H9 (cell line): ENCODE data around the gene TOM1L2. TPM values are rescaled to one million over a fixed set of nuclear protein-coding genes. Genes with fewer than 3 reads are reported as not detected.
A peak's percentile ranks its signal among the peaks of the same experiment; 100 is the strongest.

ENCODE experiments used
- DNase-seq: peaks from one replicate; pipeline ENCODE4 v3.0.0-alpha.2; 2017
- H2AFZ ChIP-seq: one replicate; pipeline ENCODE4 v1.6.1; 2013; ENCODE audit warnings: mild to moderate bottlenecking, low read length, control low read depth, moderate library complexity
- H2AK5ac ChIP-seq: 2 replicates; pipeline ENCODE4 v1.6.1; 2013; ENCODE audit warnings: low read length, control low read depth, mixed read lengths; ENCODE audit not compliant: insufficient read length
- H2BK120ac ChIP-seq: one replicate; pipeline ENCODE4 v1.6.1; 2013; ENCODE audit warnings: low read depth, mild to moderate bottlenecking, low read length, control low read depth, inconsistent platforms; ENCODE audit not compliant: poor library complexity, severe bottlenecking
- H2BK12ac ChIP-seq: 2 replicates; pipeline ENCODE4 v1.6.1; 2013; ENCODE audit warnings: low read length, control low read depth, mixed read lengths, low read depth; ENCODE audit not compliant: insufficient read length
- H2BK15ac ChIP-seq: 2 replicates; pipeline ENCODE4 v1.6.1; 2013; ENCODE audit warnings: low read depth, low read length, control low read depth
- H2BK20ac ChIP-seq: one replicate; pipeline ENCODE4 v1.6.1; 2013; ENCODE audit warnings: low read depth, mild to moderate bottlenecking, low read length, control low read depth, inconsistent platforms; ENCODE audit not compliant: poor library complexity, severe bottlenecking
- H2BK5ac ChIP-seq: 2 replicates; pipeline ENCODE4 v1.6.1; 2013; ENCODE audit warnings: low read length, control low read depth, mixed read lengths; ENCODE audit not compliant: insufficient read length
- H3K14ac ChIP-seq: 2 replicates; pipeline ENCODE4 v1.6.1; 2013; ENCODE audit warnings: low read length, control low read depth; ENCODE audit not compliant: insufficient read depth
- H3K18ac ChIP-seq: 2 replicates; pipeline ENCODE4 v1.6.1; 2013; ENCODE audit warnings: low read depth, mild to moderate bottlenecking, mixed read lengths, low read length, control low read depth; ENCODE audit not compliant: insufficient read length
- H3K23ac ChIP-seq: 2 replicates; pipeline ENCODE4 v1.6.1; 2013; ENCODE audit warnings: low read length, control low read depth, mixed read lengths, low read depth; ENCODE audit not compliant: insufficient read length
- H3K23me2 ChIP-seq: 2 replicates; pipeline ENCODE4 v1.6.1; 2013; ENCODE audit warnings: low read depth, mild to moderate bottlenecking, mixed read lengths, low read length, control low read depth; ENCODE audit not compliant: insufficient read length, poor library complexity, severe bottlenecking
- H3K27ac ChIP-seq: 2 replicates; pipeline ENCODE4 v1.5.1; 2013; ENCODE audit warnings: low read length, control low read depth, mixed read lengths, low read depth; ENCODE audit not compliant: insufficient read length
- H3K27me3 ChIP-seq: 2 replicates; pipeline ENCODE4 v1.6.1; 2013; ENCODE audit warnings: low read length, control low read depth, inconsistent platforms; ENCODE audit not compliant: insufficient read depth
- H3K4ac ChIP-seq: 2 replicates; pipeline ENCODE4 v1.6.1; 2013; ENCODE audit warnings: low read depth, mild to moderate bottlenecking, control low read depth, inconsistent platforms, low read length, moderate library complexity
- H3K4me1 ChIP-seq: 2 replicates; pipeline ENCODE4 v1.6.1; 2013; ENCODE audit warnings: low read length, control low read depth, inconsistent platforms; ENCODE audit not compliant: insufficient read depth
- H3K4me2 ChIP-seq: 2 replicates; pipeline ENCODE4 v1.6.1; 2013; ENCODE audit warnings: low read length, control low read depth, mixed read lengths; ENCODE audit not compliant: insufficient read length, insufficient read depth
- H3K56ac ChIP-seq: 2 replicates; pipeline ENCODE4 v1.6.1; 2013; ENCODE audit warnings: low read depth, mild to moderate bottlenecking, mixed read lengths, low read length, control low read depth; ENCODE audit not compliant: insufficient read length
- H3K79me1 ChIP-seq: 2 replicates; pipeline ENCODE4 v1.6.1; 2013; ENCODE audit warnings: low read depth, mild to moderate bottlenecking, moderate library complexity, low read length, control low read depth, inconsistent platforms; ENCODE audit not compliant: insufficient read depth, poor library complexity, severe bottlenecking
- H3K79me2 ChIP-seq: 2 replicates; pipeline ENCODE4 v1.6.1; 2013; ENCODE audit warnings: low read length, control low read depth, inconsistent platforms; ENCODE audit not compliant: insufficient read depth
- H3K9ac ChIP-seq: 2 replicates; pipeline ENCODE4 v1.6.1; 2013; ENCODE audit warnings: low read length, control low read depth, mixed read lengths; ENCODE audit not compliant: insufficient read length; ENCODE audit errors: extremely low read depth
- H3K9me3 ChIP-seq: one replicate; pipeline ENCODE4 v1.6.1; 2013; ENCODE audit warnings: low read depth, low read length, inconsistent platforms; ENCODE audit not compliant: control insufficient read depth
- H3T11ph ChIP-seq: one replicate; pipeline ENCODE4 v1.6.1; 2013; ENCODE audit warnings: mild to moderate bottlenecking, low read length, control low read depth, inconsistent platforms
- H4K20me1 ChIP-seq: one replicate; pipeline ENCODE4 v1.6.1; 2013; ENCODE audit not compliant: control insufficient read depth, insufficient read length, insufficient read depth
- H4K5ac ChIP-seq: 2 replicates; pipeline ENCODE4 v1.6.1; 2013; ENCODE audit warnings: low read depth, mild to moderate bottlenecking, mixed read lengths, low read length, control low read depth; ENCODE audit not compliant: insufficient read length
- H4K8ac ChIP-seq: replicated peaks from 2 replicates; pipeline ENCODE4 v1.6.1; 2013; ENCODE audit warnings: low read length, control low read depth, mixed read lengths, low read depth; ENCODE audit not compliant: insufficient read length
- H4K91ac ChIP-seq: 2 replicates; pipeline ENCODE4 v1.6.1; 2013; ENCODE audit warnings: low read depth, mild to moderate bottlenecking, moderate library complexity, mixed read lengths, low read length, control low read depth; ENCODE audit not compliant: insufficient read length
- H3K27ac Mint-ChIP-seq, 3 experiments: 2 replicates in 2 of 3; 3 replicates in 1 of 3; pipeline ENCODE4 v1.8.0; 2020 to 2021; ENCODE audit warnings: mixed read lengths in 3 of 3, mild to moderate bottlenecking in 1 of 3, moderate library complexity in 1 of 3
- H3K27me3 Mint-ChIP-seq: 2 replicates; pipeline ENCODE4 v1.8.0; 2021; ENCODE audit warnings: low read depth, mild to moderate bottlenecking, moderate library complexity, mixed read lengths
- H3K36me3 Mint-ChIP-seq, 3 experiments: 2 replicates in 2 of 3; 3 replicates in 1 of 3; pipeline ENCODE4 v1.8.0; 2020 to 2021; ENCODE audit warnings: low read depth in 3 of 3, mixed read lengths in 3 of 3; ENCODE audit not compliant: insufficient read depth in 1 of 3
- H3K4me1 Mint-ChIP-seq, 2 experiments: 2 replicates each; pipeline ENCODE4 v1.8.0; 2020; ENCODE audit warnings: mixed read lengths in 2 of 2
- H3K4me3 Mint-ChIP-seq, 2 experiments: 2 replicates in 1 of 2; 3 replicates in 1 of 2; pipeline ENCODE4 v1.8.0; 2020 to 2021; ENCODE audit warnings: mild to moderate bottlenecking in 2 of 2, mixed read lengths in 2 of 2, moderate library complexity in 1 of 2
- H3K9me3 Mint-ChIP-seq, 2 experiments: 2 replicates in 1 of 2; 3 replicates in 1 of 2; pipeline ENCODE4 v1.8.0; 2020; ENCODE audit warnings: mild to moderate bottlenecking in 2 of 2, mixed read lengths in 2 of 2, moderate library complexity in 1 of 2
- CTCF ChIP-seq: fragments of 200-600 bp; sonication (generic); conservative IDR thresholded peaks from 3 replicates; pipeline ENCODE4 v1.8.0; 2021; ENCODE audit warnings: antibody characterized with exemption, mild to moderate bottlenecking
- WGBS: extraction: QIAGEN DNeasy Blood & Tissue Kit; methylation state at CpG from one replicate; pipeline ENCODE4 v1.1.7; 2013; ENCODE audit warnings: missing lambda C conversion rate, low lambda C conversion rate, mixed read lengths; ENCODE audit not compliant: insufficient read length; ENCODE audit errors: extremely low coverage; 5-methylcytosine and 5-hydroxymethylcytosine counted together
- total RNA-seq: library from RNA; stranded (reverse); gene quantifications from 2 replicates; pipeline ENCODE4 v1.2.1, GENCODE V29; 2021

The TOM1L2 gene
- total RNA-seq, 1 experiment from 2014 or later: 4.6 TPM

GRCh38 chr17:17816831-17817551 is 155.2 kb downstream of the TOM1L2 start:
- H3K4ac ChIP-seq: no peak overlapping the region
- H3K36me3 Mint-ChIP-seq: peaks cover 27 to 69% (median 57%) of the 10 kb centered on the region in 3 experiments
- no peak overlapping the region for H4K8ac ChIP-seq
- no peak overlapping the region for H3K9ac ChIP-seq
- no peaks in the 10 kb centered on the region for H3K23me2 ChIP-seq
- H2BK12ac ChIP-seq: no peak overlapping the region
- 0 out of 3 replicates have a peak, but pooled peaks have one; percentile 10 for TF ChIP-seq CTCF
- no peak overlapping the region for H2BK15ac ChIP-seq
- H3T11ph ChIP-seq: no peak overlapping the region
- no peak overlapping the region for H4K91ac ChIP-seq
- no peaks in the 10 kb centered on the region; the same call in 1 of the 2 replicates for H3K4me1 ChIP-seq
- no peak overlapping the region for H3K56ac ChIP-seq
- no peak overlapping the region for H3K4me3 Mint-ChIP-seq
- peaks cover 4% of the 10 kb centered on the region for H3K79me1 ChIP-seq
- no peak overlapping the region for H2AK5ac ChIP-seq
- no peak overlapping the region for H2BK5ac ChIP-seq
- H3K4me1 Mint-ChIP-seq: peaks cover 18 to 38% of the 10 kb centered on the region in 2 experiments
- no peak overlapping the region for H2BK20ac ChIP-seq
- DNase-seq: no peak
- H2BK120ac ChIP-seq: no peak overlapping the region
- no CpG with 5 or more reads among the region's 24 CpGs for WGBS
- no peaks in the 10 kb centered on the region for H3K27me3 Mint-ChIP-seq
- H3K27ac Mint-ChIP-seq: no peak overlapping the region
- H3K9me3 Mint-ChIP-seq: no peaks in the 10 kb centered on the region
- no peaks in the 10 kb centered on the region for H3K27me3 ChIP-seq
- H4K5ac ChIP-seq: no peak overlapping the region
- no peaks in the 10 kb centered on the region; the same call in 1 of the 2 replicates for H3K79me2 ChIP-seq
- H3K4me2 ChIP-seq: no peak overlapping the region
- no peak overlapping the region for H3K18ac ChIP-seq
- no peak overlapping the region for H2AFZ ChIP-seq
- H3K27ac ChIP-seq: no peak overlapping the region
- no peak overlapping the region for H3K23ac ChIP-seq
- no peaks in the 10 kb centered on the region for H4K20me1 ChIP-seq
- no peak overlapping the region for H3K14ac ChIP-seq
- H3K9me3 ChIP-seq: no peaks in the 10 kb centered on the region
